ENCODE results near the gene NCEH1.

GRCh38 chr3:172586436-172586835, 124.4 kb downstream of the NCEH1 start:
- TF ChIP-seq POLR2A (IDR thresholded peaks at IDR 0.05; ENCODE audit: low read depth, low read length) (no peak), CTCF (conservative IDR thresholded peaks at IDR 0.05; ENCODE audit: low read depth, low read length) (no peak)

All from IMR-90 (cell line).